GM19193 (cell line): Measurements from ENCODE around the gene PRKCB.

ENCODE experiments used
- POLR2A ChIP-seq: IDR thresholded peaks from 4 replicates; pipeline ENCODE4 v1.6.1; 2011; ENCODE audit not compliant: insufficient read depth, insufficient read length; ENCODE audit errors: extremely low read depth

Gene PRKCB

DNA sequence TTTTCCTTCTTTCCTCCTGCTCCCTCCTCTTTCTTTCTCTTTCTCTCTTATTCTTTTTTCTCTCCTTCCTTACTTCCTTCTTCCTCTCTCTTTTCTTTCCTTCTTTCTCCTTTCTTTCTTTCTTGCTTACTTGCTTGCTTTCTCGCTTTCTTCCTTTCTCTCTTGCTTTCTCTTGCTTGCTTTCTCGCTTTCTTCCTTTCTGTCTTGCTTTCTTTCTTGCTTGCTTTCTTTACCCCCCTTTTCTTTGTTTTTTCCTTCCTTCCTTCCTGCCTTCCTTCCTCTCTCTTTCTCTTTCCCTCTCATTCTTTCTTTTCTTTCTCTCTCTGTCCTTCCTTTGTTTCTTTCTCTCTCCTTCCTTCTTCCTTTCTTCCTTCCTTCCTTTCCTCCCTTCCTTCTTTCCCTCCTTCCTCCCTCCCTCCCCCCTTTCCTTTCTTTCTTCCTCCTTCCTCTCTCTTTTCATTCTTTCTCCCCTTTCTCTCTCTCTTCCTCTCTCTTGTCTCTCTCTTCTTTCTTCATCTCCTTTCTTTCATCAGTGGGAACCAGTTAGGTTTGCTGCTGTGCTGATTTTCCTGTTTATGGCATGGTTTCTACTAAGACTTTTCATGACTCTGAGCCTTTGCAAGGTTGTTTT, 277.4 kb downstream of the PRKCB start:
- TF ChIP-seq POLR2A: no peak

DNA sequence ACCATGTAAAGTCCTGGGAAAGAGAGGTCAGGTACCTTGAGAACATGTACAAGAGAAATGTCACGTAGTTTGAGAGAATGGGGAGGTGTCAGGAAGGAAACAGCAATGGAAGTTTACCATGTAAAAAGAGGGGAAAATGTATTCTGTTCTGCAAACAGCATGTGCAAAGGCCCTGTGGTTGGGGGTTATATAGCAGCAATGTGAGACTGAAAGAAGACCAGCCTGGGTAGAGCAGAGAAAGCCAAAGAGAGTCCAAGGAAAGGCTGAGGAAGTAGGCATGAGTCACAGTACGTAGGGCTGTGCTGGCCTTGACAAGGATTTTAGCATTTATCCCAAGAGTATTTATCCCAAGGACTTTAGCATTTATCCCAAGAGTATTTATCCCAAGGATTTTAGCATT, 279.1 kb downstream of the PRKCB start:
- no peak for TF ChIP-seq POLR2A

DNA sequence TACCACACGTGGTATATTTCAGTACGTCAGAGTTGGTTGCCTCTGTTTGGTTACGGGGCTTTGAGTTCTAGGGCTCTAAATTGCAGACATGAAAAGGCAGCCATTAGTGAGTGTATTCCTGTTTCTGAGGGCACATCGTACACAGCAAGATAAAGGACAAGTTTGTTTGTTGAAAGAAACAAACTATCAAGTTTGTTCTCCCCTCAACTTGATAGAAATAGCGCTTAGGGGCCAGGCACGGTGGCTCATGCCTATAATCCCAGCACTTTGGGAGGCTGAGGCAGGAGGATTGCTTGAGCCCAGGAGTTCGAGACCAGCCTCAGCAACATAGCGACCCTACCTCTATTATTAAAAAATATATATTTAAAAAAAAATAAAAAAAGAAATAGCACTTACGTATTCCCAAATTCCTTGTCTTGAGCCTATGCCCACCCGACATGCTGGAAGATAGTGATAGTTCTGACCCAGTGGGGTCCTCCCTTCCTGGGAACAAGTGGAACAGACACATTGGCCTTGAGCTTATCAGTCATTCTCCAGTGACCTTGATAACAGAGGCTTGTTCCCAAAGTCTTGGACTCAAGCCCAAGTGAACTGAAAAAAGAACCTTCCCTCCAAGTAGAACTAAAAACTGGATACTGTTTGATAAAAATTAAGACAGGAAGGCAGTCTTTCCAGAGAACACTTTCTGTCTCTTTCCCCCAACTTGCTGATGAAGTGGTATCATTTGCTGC, 280.4 kb downstream of the PRKCB start:
- TF ChIP-seq POLR2A: no peak

DNA sequence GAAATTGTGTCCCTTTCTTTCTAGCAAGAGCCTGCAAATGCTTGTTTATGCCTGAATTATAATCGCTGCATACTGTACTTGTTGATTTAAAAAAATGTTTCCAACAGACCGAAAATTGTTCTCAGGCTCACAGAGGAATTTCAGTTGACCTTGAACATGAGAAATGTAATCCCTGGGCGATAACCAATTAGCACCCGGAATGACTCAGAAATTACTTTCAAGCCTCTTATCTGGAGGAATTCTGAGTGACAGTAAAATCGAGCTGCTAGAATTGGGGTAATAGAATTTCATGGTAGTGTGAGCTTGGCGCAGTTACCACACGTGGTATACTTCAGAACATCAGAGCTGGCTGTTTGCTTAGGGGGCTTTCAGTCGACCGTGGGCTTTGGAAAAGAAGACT, 281.2 kb downstream of the PRKCB start:
- no peak for TF ChIP-seq POLR2A

- no peak for TF ChIP-seq POLR2A
These were observed 281.9 kb downstream of the PRKCB start for GRCh38 chr16:24117680-24118079.

DNA sequence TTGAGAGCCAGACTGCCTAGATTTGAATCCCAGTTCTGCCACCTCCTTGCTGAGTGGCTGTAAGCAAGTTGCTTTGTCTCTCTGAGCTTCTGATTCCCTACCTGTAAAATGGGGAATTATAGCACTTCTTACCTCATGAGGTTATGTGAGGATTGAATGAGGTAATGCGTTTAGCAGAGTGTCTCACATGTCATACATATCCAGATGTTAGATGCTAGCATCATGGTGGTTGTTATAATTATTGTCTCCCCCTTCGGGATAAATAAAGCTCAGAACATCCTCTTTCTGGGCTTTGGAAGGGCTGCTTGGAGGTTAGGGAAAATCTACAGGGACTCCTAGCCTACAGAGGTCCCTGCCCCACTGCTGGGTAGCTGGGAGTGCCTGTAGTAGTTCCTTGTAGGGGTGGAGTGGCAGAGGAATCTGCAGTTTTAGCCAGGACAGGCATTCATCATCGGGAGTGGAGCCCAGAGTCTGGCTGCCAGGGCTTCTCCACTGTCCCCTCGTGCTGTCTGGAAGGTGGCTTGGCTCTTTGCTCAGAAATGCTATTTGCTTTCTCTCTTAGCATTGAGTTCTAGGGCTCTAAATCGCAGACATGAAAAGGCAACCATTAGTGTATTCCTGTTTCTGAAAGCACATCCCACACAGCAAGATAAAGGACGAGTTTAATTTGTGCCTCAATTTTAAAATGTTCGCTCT, 282.5 kb downstream of the PRKCB start:
- no peak for TF ChIP-seq POLR2A

DNA sequence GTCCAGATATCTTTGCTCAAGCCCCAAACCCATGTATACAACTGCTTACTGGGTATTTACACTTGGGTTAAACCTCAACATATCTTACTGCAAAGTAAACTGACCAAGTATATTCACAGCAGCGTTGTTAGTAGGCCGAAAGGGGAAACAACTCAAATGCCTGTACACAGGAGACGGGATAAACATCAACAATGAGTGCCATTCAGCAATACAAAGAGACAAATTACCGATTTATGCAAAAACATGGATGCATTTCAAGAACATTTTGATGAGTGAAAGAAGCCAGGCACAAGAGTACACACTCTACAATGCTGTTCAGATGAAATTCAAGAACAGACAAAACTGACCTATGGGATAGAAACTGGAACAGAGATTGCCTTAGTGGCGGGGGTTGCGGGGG, 284.0 kb downstream of the PRKCB start:
- no peak for TF ChIP-seq POLR2A

GRCh38 chr16:24123275-24123674, 287.5 kb downstream of the PRKCB start:
- no peak for TF ChIP-seq POLR2A

GRCh38 chr16:24124291-24124690, 288.5 kb downstream of the PRKCB start:
- no peak for TF ChIP-seq POLR2A

DNA sequence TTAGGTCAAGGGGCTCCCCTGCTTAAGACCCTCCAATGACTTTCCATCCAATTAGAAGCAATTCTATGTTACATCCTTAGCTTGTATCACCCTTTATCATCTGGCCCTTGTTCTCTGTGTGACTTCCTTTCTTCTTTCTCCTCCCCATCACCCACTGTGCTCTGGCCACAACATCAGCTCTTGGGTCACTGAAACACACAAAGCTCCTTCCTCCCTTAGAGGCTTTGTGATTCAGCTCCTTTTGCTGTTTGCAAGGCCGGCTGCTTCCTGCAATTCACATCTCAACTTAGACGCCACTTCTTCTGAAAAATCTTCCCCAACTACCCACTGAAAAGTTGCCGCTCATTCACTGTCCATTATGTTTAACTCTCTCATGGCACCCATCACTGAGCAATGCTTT, 289.4 kb downstream of the PRKCB start:
- TF ChIP-seq POLR2A: no peak

DNA sequence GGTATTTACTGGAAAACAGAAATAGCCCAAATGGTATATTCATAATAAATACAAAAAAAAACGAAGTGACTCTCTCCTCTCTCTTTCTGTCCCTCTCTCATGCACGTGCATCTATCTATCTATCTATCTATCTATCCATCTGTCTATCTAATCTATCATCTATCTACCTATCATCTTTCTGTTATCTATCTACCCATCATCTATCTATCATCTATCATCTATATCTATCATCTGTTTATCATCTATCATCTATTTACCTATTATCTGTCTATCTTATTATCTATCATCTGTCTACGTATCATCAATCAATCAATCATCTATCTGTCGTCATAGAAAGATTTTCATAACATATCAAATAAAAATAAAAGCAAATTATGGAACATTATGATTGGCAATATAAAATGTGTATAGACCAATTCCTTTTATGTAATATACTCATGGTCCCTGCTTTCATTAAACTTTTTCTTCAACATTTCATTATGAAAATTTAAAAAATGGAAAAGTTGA, 293.7 kb downstream of the PRKCB start:
- TF ChIP-seq POLR2A: no peak

DNA sequence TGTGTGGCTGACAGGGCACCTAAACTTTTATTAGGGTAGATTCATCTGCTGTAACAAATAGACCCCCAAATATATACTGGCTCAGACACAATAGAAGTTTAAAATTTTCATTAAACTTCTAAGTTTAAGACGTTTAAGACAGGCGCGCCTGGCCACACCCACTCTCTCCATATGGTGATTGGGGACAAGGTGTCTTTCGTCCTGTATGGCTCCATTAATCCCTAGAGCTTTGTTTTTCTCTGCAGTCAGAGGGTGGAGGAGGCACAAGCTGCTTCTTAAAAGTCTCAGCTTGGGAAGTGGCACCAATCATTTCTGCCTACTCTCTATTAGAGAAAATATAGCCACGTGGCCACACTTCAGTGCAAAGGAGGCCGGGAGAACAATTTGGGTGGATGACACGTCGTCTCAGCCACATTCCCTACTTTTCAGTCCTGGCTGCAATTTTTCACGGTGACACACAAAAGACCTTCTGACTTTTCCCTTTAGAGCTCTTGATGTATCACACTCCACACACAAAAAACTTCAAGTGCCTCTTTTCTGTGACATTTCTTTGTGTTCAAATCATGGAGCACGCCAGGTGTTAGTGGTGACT, 294.8 kb downstream of the PRKCB start:
- no peak for TF ChIP-seq POLR2A

DNA sequence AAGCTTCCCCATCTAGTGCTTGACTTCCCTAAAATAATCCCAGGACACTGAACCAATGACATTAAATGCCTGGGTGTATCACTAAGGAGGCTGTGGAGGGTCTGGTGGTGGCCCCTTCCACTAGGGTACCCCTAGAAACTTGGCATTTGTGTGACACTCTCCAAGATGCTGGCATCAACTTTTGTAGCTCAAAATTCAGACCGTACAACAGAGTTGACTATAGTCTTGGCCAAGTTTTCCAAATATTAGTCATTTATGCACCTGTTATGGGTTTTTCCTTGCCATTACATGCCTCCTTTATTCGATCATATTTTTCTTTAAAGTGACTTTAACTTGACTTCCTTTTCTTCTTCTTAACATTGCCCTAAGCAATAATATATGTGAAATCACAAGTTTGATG, 295.5 kb downstream of the PRKCB start:
- TF ChIP-seq POLR2A: no peak

GRCh38 chr16:24132048-24132796, 296.4 kb downstream of the PRKCB start:
- no peak for TF ChIP-seq POLR2A

DNA sequence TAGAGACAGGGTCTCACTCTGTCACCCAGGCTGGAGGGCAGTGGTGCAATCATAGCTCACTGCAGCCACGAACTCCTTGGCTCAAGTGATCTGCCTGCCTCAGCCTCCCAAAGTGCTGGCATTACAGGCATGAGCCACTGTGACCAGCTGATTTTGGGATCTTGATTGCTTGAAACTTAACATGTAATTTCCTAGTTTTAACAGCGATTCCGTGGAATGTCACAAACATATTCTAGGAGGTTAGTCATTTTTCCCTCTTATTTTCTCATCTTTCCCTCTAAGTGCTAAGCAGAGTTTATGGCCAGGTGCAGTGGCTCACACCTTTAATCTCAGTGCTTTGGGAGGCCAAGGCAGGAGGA, 297.0 kb downstream of the PRKCB start:
- TF ChIP-seq POLR2A: no peak
